Skin epidermis (tissue), 12 donors: ENCODE data around the gene MEIOB.
A peak's percentile ranks its signal among the peaks of the same experiment; 100 is the strongest.
"Not testable (repeated sequence)": the region's sequence is repeated elsewhere in the genome, so short reads cannot be mapped to it uniquely, and the experiment has no call there.

Experiments used
- H3K27ac ChIP-seq, 21 experiments: fragments of 200-600 bp; sonication (generic) in 11 of 21; one replicate each; pipeline ENCODE4 v1.5.0; 2020; ENCODE audit warnings: mild to moderate bottlenecking in 3 of 21, inconsistent platforms in 2 of 21, moderate library complexity in 2 of 21
- H3K4me3 ChIP-seq, 7 experiments: fragments of 200-600 bp; sonication (generic) in 2 of 7; one replicate each; pipeline ENCODE4 v1.5.0; 2020; ENCODE audit warnings: inconsistent platforms in 2 of 7, mild to moderate bottlenecking in 2 of 7, moderate library complexity in 1 of 7

The MEIOB gene

DNA sequence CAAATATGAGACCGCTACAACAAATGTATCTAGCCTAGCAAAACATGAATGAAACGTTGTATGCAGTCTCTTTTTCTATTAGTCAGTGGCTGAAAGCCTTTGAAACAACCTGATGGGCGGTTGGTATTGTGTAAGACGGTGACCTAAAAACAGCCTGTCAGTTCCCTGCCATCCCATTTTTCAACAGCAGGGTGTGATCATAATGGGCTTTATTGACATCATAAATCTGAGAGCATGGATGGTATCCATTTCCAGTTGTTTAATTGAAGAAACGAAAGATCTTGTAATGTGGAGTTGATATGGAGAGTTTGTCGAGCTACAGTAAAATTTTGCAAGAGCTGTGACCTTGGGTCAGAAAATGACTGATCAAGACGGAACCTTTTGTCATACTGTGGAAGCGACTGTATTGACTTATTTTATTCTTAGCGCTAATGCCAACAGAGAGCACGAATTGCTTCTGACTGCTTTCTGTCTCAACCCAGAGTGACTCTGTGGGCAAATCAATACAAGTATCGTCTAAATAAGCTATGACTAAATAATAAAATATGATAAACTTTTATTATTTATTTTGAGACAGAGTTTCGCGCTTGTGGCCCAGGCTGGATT is 12.3 kb upstream of the MEIOB start:
- no peak overlapping the region for H3K4me3 ChIP-seq
- H3K27ac ChIP-seq: no peak overlapping the region

- not testable (repeated sequence) for H3K27ac ChIP-seq, H3K4me3 ChIP-seq
These were observed 9.2 kb upstream of the MEIOB start for GRCh38 chr16:1881172-1881571.

DNA sequence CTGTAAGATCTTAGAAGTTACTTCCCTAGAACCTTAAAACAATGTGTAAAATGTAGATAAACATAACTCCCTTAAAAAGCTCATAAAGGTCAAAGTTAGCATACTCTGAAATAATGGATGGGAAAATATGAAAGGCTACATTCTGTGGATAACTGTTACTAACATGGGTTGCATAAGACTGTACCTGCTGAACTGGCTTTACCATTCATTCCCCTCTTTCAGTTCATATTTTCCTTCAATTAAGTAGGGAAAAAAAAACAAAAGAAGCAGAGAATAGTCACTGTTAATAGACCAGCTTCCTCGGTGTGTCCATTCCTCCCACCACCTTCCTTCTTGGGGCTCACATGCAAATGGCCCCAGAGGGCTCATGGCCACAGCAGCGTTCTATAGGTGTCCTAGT is 7.5 kb upstream of the MEIOB start:
- no peak overlapping the region for H3K27ac ChIP-seq
- H3K4me3 ChIP-seq: no peak overlapping the region

- H3K27ac ChIP-seq: no peak overlapping the region
- H3K4me3 ChIP-seq: no peak overlapping the region
These were observed 6.3 kb upstream of the MEIOB start for GRCh38 chr16:1878256-1878655.

DNA sequence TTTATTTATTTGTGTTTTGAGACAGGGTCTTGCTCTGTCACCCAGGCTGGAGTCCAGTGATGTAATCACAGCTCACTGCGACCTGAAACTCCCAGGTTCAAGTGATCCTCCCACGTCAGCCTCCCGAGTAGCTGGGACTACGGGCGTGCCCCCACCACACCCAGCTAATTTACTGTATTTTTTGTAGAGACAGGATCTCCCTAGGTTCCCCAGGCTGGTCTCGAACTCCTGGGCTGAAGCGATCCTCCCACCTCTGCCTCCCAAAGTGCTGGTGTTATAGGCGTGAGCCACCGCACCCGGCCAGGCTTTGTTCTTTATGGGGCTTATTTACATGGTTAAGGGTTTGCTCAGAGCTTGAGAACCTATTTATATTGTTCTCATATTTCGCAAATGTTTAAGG is 5.8 kb upstream of the MEIOB start:
- Histone ChIP-seq H3K4me3 (no peak overlapping the region), H3K27ac (no peak overlapping the region)

GRCh38 chr16:1877089-1877488 is 5.1 kb upstream of the MEIOB start:
- Histone ChIP-seq H3K27ac (no peak overlapping the region), H3K4me3 (no peak overlapping the region)

DNA sequence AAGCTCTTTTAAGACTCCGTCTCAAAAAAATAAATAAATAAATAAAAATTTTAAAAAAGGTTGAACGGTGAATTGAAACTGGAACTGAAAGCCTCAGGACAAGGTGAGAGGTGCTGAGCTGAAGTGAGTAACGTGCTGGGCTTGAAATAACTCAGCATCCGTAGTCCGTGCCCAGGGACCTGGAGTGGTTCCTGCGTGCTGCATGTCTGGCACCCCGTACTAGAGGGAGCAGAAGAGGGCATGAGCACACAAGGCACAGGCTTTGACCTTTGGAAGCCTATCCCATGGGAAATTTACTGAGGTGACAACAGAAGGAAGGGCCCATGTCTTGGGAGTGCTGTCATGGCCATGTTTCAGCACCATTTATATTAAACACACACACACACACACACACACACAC is 4.5 kb upstream of the MEIOB start:
- no peak overlapping the region for H3K4me3 ChIP-seq

DNA sequence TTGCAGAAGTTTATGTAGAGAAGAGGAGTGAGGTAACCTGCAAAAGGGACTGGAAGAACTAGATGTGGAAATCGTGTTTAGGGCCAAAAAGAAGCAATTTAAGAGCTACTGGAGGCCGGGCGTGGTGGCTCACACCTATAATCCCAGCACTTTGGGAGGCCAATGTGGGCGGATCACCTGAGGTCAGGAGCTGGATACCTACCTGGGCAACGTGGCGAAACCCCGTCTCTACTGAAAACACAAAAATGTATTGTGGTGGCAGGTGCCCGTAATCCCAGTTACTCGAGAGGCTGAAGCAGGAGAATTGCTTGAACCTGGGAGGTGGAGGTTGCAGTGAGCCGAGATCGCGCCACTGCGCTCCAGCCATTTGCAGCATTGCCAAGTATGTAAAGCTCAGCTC is 4.1 kb upstream of the MEIOB start:
- not testable (repeated sequence) for H3K4me3 ChIP-seq, H3K27ac ChIP-seq

More for the DNA sequence above, 4.5 kb upstream of the MEIOB start:
- H3K27ac ChIP-seq: no peak overlapping the region

DNA sequence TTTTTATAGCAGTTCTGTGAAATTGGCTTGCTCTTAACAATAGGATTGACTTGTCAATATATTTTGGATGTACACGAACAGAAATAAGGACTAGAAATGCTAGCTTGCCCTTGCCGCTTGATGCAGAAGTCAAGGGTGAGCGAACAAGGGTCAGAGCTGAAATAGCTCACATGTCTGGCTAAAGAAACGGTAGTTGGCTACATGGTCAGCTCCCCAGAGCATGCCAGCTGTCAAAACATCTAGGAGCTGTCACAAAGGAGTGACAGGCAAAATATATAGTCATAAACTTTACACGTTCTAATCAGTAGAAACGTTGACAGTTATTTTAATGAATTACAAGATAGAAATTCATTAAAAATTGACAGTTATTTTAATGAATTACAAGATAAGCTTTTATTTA is 2.9 kb upstream of the MEIOB start:
- Histone ChIP-seq H3K27ac (no peak overlapping the region), H3K4me3 (no peak overlapping the region)

GRCh38 chr16:1870365-1871082 is 1.4 kb downstream of the MEIOB start:
- peak overlapping the region in 5 of 21 experiments; percentile 11 to 33 (median 29) for H3K27ac ChIP-seq
- no peak overlapping the region for H3K4me3 ChIP-seq

- Histone ChIP-seq H3K4me3 (no peak overlapping the region), H3K27ac (no peak overlapping the region)
These were observed 5.9 kb downstream of the MEIOB start for GRCh38 chr16:1865902-1866690.

DNA sequence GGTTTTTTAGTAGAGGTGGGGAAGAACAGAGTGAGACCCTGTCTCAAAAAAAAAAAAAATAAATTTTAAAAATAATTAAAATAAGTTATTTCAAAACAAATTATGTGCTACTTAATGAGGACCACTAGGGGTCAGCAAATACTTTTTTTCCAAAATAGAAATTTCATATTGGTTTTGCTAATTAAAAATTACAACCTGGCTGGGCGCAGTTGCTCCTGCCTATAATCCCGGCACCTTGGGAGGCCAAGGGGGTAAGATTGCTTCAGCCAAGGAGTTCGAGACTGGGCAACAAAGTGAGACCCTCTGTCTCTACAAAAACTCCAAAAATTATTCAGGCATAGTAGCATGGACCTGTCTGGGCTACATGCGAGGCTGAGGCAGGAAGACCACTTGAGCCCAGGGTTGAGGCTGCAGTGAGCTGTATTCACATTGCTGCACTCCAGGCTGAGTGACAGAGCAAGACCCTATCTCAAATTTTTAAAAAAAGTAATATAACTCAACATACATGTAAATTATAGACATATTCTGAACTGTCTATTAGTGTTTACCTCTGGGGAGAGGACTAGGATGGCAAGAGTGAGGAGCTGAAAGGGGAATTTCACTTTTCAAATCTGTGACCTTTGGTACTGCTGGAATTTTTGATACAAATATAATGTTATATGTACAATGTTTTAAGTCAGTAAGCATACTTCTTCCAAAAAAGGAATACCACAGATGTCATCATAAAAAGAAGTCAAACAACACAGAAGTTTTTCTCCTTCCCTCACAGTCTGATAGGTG is 8.1 kb downstream of the MEIOB start:
- Histone ChIP-seq H3K27ac (no peak overlapping the region), H3K4me3 (no peak overlapping the region)

DNA sequence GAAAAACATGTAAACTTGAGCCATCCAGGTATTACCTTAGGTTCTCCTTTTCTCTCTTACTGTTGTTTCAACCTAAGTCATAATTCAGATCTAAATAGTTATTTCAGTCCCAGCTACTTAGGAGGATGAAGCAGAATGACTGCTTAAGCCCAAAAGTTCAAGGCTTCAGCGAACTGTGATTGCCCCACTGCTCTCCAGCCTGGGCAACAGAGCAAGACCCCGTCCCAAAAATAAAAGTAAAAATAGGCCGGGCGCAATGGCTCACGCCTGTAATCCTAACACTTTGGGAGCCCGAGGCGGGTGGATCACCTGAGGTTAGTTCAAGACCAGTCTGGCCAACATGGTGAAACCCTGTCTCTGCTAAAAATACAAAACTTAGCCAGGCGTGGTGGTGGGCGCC is 9.6 kb downstream of the MEIOB start:
- Histone ChIP-seq H3K27ac (no peak overlapping the region), H3K4me3 (no peak overlapping the region)

- Histone ChIP-seq H3K27ac (no peak overlapping the region), H3K4me3 (no peak overlapping the region)
These were observed 10.2 kb downstream of the MEIOB start for GRCh38 chr16:1861730-1862129.

DNA sequence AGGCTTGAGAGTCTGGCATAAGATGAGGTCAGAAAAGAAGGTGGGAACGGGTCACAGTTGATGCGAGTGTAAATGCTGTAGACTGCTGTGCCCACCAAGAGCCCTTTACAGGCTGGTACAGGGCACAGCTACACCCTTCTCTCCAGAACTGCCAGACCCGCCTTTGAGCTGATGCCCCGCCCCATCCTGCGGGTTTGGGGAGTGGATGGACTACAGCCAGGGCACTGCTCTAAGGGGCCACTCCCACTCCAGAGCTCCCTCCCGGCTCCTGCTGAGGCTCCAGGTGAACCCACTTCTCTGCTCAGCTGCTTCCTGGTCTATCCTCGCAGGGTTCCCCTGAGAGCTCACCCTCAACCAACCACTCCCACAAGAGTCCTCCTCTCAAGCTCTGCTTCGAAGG is 12.3 kb downstream of the MEIOB start:
- Histone ChIP-seq H3K27ac (no peak overlapping the region), H3K4me3 (no peak overlapping the region)

- no peak overlapping the region for H3K27ac ChIP-seq
- H3K4me3 ChIP-seq: no peak overlapping the region
These were observed 13.6 kb downstream of the MEIOB start for GRCh38 chr16:1858189-1858865.

GRCh38 chr16:1857433-1858097 is 14.4 kb downstream of the MEIOB start:
- Histone ChIP-seq H3K4me3 (no peak overlapping the region), H3K27ac (no peak overlapping the region)

- H3K27ac ChIP-seq: no peak overlapping the region
- no peak overlapping the region for H3K4me3 ChIP-seq
These were observed 20.2 kb downstream of the MEIOB start for GRCh38 chr16:1851793-1852192.

- Histone ChIP-seq H3K27ac (no peak overlapping the region), H3K4me3 (no peak overlapping the region)
These were observed 21.0 kb downstream of the MEIOB start for GRCh38 chr16:1850981-1851380.
